ENCODE results near the gene SLC22A24.
"Not testable (repeated sequence)": the region's sequence is repeated elsewhere in the genome, so short reads cannot be mapped to it uniquely, and the experiment has no call there.

SLC22A24 gene

GRCh38 chr11:63144121-63144520, at the start of gene SLC22A24:
SLC22A24 (minus strand) TSS chr11:63144221; CDS start chr11:63143779, 442 bp downstream.
- DNase-seq = no peak

GRCh38 chr11:63180536-63180935, 36.5 kb upstream of the SLC22A24 start:
- no peak for DNase-seq

GRCh38 chr11:63179432-63180041, 35.5 kb upstream of the SLC22A24 start:
- DNase-seq = no peak

- no peak for DNase-seq
Measured at GRCh38 chr11:63177872-63178271, 33.9 kb upstream of the SLC22A24 start.

GRCh38 chr11:63165706-63166310, 21.8 kb upstream of the SLC22A24 start:
- no peak for DNase-seq

- DNase-seq = no peak
Measured at GRCh38 chr11:63155794-63156193, 11.8 kb upstream of the SLC22A24 start.

- DNase-seq = no peak
Measured at GRCh38 chr11:63146581-63146980, 2.6 kb upstream of the SLC22A24 start.

GRCh38 chr11:63142459-63142858, 1.6 kb downstream of the SLC22A24 start:
- DNase-seq = no peak

GRCh38 chr11:63132985-63133775, 10.8 kb downstream of the SLC22A24 start:
- no peak for DNase-seq

GRCh38 chr11:63099555-63099954, 44.5 kb downstream of the SLC22A24 start:
- DNase-seq = no peak

GRCh38 chr11:63080682-63081081, 63.3 kb downstream of the SLC22A24 start:
- DNase-seq = no peak

GRCh38 chr11:63046203-63046602, 97.8 kb downstream of the SLC22A24 start:
- DNase-seq = not testable (repeated sequence)

- DNase-seq = no peak
Measured at GRCh38 chr11:63042596-63042995, 101.4 kb downstream of the SLC22A24 start.

- no peak for DNase-seq
Measured at GRCh38 chr11:63032457-63032856, 111.6 kb downstream of the SLC22A24 start.
